ENCODE data around the gene TMSB10. TPM values are rescaled to one million over a fixed set of nuclear protein-coding genes. Genes with fewer than 3 reads are reported as not detected.
A peak's percentile ranks its signal among the peaks of the same experiment; 100 is the strongest.

TMSB10 gene
- total RNA-seq, 1 experiment from 2014 or later = 2,488 TPM

DNA sequence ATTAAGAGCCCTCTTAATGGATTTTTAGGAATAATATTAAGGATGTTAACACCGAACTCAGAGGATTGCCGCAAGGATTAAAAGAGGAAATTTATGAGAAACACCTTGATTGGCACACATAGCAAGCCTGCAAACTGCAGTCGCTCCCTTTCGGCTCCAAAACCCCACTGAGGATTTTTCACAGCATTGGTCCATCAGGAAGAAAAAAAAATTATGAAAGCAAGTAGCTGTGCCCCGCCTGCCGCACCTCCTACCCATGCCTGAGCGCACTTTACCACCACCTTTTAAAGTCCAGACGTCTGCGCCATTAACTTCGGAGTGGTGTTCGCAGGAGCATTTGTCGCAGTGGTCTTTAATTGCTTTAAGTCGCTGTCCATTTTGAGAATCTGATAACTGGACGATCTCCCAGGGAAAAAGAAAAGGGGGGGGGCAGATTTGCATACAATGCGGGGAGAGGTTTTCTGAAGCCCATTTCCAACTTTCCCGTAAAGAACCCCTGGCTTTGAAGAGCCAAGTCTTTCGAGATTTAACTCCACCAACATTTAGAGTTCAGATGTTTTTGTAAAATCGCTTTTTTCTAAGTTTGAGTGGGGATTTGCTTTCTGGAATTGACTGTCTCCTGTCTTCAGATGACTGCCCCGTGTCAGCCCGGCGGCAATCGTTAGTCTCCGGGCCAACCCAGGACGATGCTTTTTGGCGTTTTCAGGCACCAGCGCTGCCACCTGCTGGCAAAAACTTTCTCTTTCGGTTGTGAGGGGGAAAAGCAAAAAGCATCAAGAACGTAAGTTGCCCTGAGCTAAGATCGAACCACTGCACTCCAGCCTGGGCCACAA lies 23.7 kb upstream of the TMSB10 start:
- no peaks in the 10 kb centered on the region for H3K36me3 ChIP-seq (ENCODE audit: insufficient read depth, low read length, poor library complexity, severe bottlenecking)
- peak; percentile 91 for DNase-seq (ENCODE audit: low spot score)
- peak overlapping the region; percentile 39 for H3K4me3 ChIP-seq (ENCODE audit: low read depth, low read length, poor library complexity, severe bottlenecking)
- H3K27me3 ChIP-seq (replicated peaks; ENCODE audit: insufficient read depth, low read depth, low read length, poor library complexity) = peaks cover 65% of the 10 kb centered on the region
- intact Hi-C loops (cut with micrococcal nuclease; ENCODE audit: unreplicated experiment) = loop anchor here (1.0 to 5.0 kb wide), 2 partner anchors 46 to 389 kb away; no protein-coding TSS in a partner anchor
- peak; percentile 27 for TF ChIP-seq EZH2 (IDR thresholded peaks at IDR 0.05; ENCODE audit: borderline replicate concordance, low read depth, low read length, poor library complexity, severe bottlenecking)
- TF ChIP-seq CTCF (conservative IDR thresholded peaks at IDR 0.05; ENCODE audit: low read depth, low read length) = peak; percentile 88
- H3K9me3 ChIP-seq (ENCODE audit: low read depth, low read length, poor library complexity, severe bottlenecking) = no peaks in the 10 kb centered on the region
- H3K4me1 ChIP-seq (ENCODE audit: insufficient read depth, low read length, poor library complexity, severe bottlenecking) = peaks cover 18% of the 10 kb centered on the region
- no peak overlapping the region for H3K27ac ChIP-seq (ENCODE audit: low read depth, low read length, poor library complexity, severe bottlenecking)
- POLR2A ChIA-PET (ENCODE audit: low non-redundant PET) = interaction anchor here (0.7 kb wide), 1 partner anchor 88 kb away, joined by 7 read pairs; no protein-coding TSS in a partner anchor
- CTCF ChIA-PET = interaction anchor here (0.6 to 1.0 kb wide), 6 partner anchors 23 to 391 kb away, joined by 3 to 5 read pairs (median 4); partner anchors contain the start of gene TMSB10
- no TSS peak for BruUV-seq (replicated peaks)

DNA sequence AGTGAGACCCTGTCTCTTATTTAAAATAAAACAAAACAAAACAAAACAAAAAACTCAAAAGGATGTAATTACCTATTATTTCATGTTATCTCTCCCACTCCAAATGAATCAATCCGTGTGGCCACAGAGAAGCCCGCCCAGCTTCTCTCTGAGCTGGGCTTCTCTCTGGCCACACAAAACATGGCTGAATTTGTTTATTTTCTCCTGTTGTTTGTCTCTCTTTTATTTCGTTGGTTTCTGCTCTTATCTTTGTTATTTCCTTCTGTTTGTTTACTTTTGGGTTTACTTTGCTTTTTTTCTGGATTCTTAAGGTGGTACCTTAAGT lies 23.1 kb upstream of the TMSB10 start:
- Histone ChIP-seq H3K27ac (ENCODE audit: low read depth, low read length, poor library complexity, severe bottlenecking) (no peak overlapping the region), H3K36me3 (ENCODE audit: insufficient read depth, low read length, poor library complexity, severe bottlenecking) (no peaks in the 10 kb centered on the region), H3K4me1 (ENCODE audit: insufficient read depth, low read length, poor library complexity, severe bottlenecking) (peaks cover 18% of the 10 kb centered on the region), H3K27me3 (replicated peaks; ENCODE audit: insufficient read depth, low read depth, low read length, poor library complexity) (peaks cover 59% of the 10 kb centered on the region), H3K9me3 (ENCODE audit: low read depth, low read length, poor library complexity, severe bottlenecking) (no peaks in the 10 kb centered on the region), H3K4me3 (ENCODE audit: low read depth, low read length, poor library complexity, severe bottlenecking) (peak overlapping the region; percentile 39)
- TF ChIP-seq CTCF (conservative IDR thresholded peaks at IDR 0.05; ENCODE audit: low read depth, low read length) = peak; percentile 31; the same call in 1 of the 2 replicates
- TF ChIP-seq EZH2 (IDR thresholded peaks at IDR 0.05; ENCODE audit: borderline replicate concordance, low read depth, low read length, poor library complexity, severe bottlenecking) = no peak
- no peak for DNase-seq (ENCODE audit: low spot score)
- POLR2A ChIA-PET (ENCODE audit: low non-redundant PET) = interaction anchor here (0.7 kb wide), 1 partner anchor 87 kb away, joined by 7 read pairs; no protein-coding TSS in a partner anchor
- intact Hi-C loops (cut with micrococcal nuclease; ENCODE audit: unreplicated experiment) = loop anchor here (1.0 to 5.0 kb wide), 2 partner anchors 45 to 390 kb away; no protein-coding TSS in a partner anchor
- BruUV-seq (replicated peaks) = no TSS peak
- CTCF ChIA-PET = interaction anchor here (0.6 to 1.0 kb wide), 7 partner anchors 23 to 391 kb away, joined by 3 to 5 read pairs (median 4); partner anchors contain the start of gene TMSB10

DNA sequence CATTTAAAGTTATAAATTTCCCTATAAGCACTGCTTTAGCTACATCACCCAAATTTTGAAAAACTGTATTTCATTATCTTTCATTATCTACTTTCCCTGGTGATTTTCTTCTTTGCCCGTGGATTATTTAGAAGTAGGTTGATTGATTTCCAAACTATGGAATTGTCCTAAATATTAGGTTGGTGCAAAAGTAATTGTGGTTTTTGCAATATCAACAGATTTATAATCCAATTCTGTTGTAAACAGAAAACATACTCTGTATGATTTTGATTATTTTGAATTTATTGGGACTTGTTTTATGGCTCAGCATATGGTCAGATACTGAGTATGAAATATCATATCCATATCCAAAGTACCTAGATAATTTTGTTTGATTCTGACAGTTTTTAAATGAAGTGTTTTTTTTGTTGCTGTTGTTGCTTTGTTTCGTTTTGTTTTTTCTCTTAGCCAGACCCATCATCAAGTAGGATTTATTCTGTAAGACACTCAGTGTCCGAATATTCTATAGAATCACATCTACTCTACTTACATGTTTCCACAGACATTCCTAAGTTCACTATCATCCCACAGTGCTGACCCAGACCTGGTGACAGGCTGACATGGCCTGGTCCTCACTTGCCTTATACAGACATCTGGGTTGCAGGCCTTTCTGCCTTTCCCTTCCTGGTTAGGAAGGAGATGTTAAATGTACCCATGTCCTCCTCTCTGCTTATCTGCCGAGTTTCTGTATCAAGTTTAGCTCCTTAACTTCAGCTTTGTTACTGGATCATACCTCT lies 22.5 kb upstream of the TMSB10 start:
- ChIA-PET CTCF (interaction anchor here (0.6 to 1.0 kb wide), 5 partner anchors 22 to 319 kb away, joined by 3 to 4 read pairs (median 4); partner anchors contain the start of gene TMSB10), POLR2A (ENCODE audit: low non-redundant PET) (no interaction called here)
- BruUV-seq (replicated peaks) = no TSS peak
- no peak overlapping the region for H3K4me3 ChIP-seq (ENCODE audit: low read depth, low read length, poor library complexity, severe bottlenecking)
- peaks cover 18% of the 10 kb centered on the region for H3K4me1 ChIP-seq (ENCODE audit: insufficient read depth, low read length, poor library complexity, severe bottlenecking)
- peaks cover 53% of the 10 kb centered on the region for H3K27me3 ChIP-seq (replicated peaks; ENCODE audit: insufficient read depth, low read depth, low read length, poor library complexity)
- no peak overlapping the region for H3K27ac ChIP-seq (ENCODE audit: low read depth, low read length, poor library complexity, severe bottlenecking)
- no peak for DNase-seq (ENCODE audit: low spot score)
- H3K9me3 ChIP-seq (ENCODE audit: low read depth, low read length, poor library complexity, severe bottlenecking) = no peaks in the 10 kb centered on the region
- intact Hi-C loops (cut with micrococcal nuclease; ENCODE audit: unreplicated experiment) = loop anchor here (1.0 to 5.0 kb wide), 2 partner anchors 44 to 391 kb away; no protein-coding TSS in a partner anchor
- TF ChIP-seq EZH2 (IDR thresholded peaks at IDR 0.05; ENCODE audit: borderline replicate concordance, low read depth, low read length, poor library complexity, severe bottlenecking) (no peak), CTCF (conservative IDR thresholded peaks at IDR 0.05; ENCODE audit: low read depth, low read length) (no peak)
- H3K36me3 ChIP-seq (ENCODE audit: insufficient read depth, low read length, poor library complexity, severe bottlenecking) = no peaks in the 10 kb centered on the region

Data from A673 (cell line).